Suprapubic skin (tissue), 4 donors: ENCODE measurements around the gene MCU. TPM values are rescaled to one million over a fixed set of nuclear protein-coding genes. Genes with fewer than 3 reads are reported as not detected.
"Not testable (repeated sequence)": the region's sequence is repeated elsewhere in the genome, so short reads cannot be mapped to it uniquely, and the experiment has no call there.

ENCODE experiments used
- DNase-seq, 2 donors: peaks; one replicate each; pipeline ENCODE4 v3.0.0-alpha.2; 2019; ENCODE audit warnings: low spot score in 2 of 2
- H3K27ac ChIP-seq: fragments of 200-600 bp; sonication (generic); one replicate; pipeline ENCODE4 v1.5.1; 2019
- H3K27me3 ChIP-seq: fragments of 200-600 bp; sonication (generic); one replicate; pipeline ENCODE4 v1.5.1; 2019
- H3K36me3 ChIP-seq: fragments of 200-600 bp; sonication (generic); one replicate; pipeline ENCODE4 v1.5.1; 2019
- H3K4me1 ChIP-seq: fragments of 200-600 bp; sonication (generic); one replicate; pipeline ENCODE4 v1.5.1; 2019
- H3K4me3 ChIP-seq: fragments of 200-600 bp; sonication (generic); one replicate; pipeline ENCODE4 v1.5.1; 2019; ENCODE audit warnings: mild to moderate bottlenecking
- H3K9me3 ChIP-seq: fragments of 200-600 bp; sonication (generic); one replicate; pipeline ENCODE4 v1.5.1; 2019
- EP300 ChIP-seq: sonication (generic); formaldehyde crosslinking; IDR thresholded peaks from one replicate; pipeline ENCODE4 v1.6.1; 2017; ENCODE audit warnings: antibody characterized with exemption
- POLR2A ChIP-seq, 2 donors: fragments of 450-650 bp; IDR thresholded peaks; one replicate each; pipeline ENCODE4 v1.6.1; 2017; ENCODE audit warnings: antibody characterized with exemption in 2 of 2, mild to moderate bottlenecking in 2 of 2, moderate library complexity in 2 of 2
- POLR2AphosphoS5 ChIP-seq, 3 donors: sonication (generic); formaldehyde crosslinking; IDR thresholded peaks; one replicate each; pipeline ENCODE4 v1.6.1; 2017; ENCODE audit warnings: antibody characterized with exemption in 3 of 3
- WGBS: methylation state at CpG from one replicate; pipeline ENCODE4 v1.1.5; 2018; 5-methylcytosine and 5-hydroxymethylcytosine counted together
- total RNA-seq, 4 donors: library from RNA; depleted of rRNA; stranded (reverse); fragments of >200 nt; gene quantifications; one replicate each; pipeline ENCODE4 v1.1.0, GENCODE V29; 2016
- TF ChIP-seq, protein P1 (sequence below), 2 donors: fragments of 200-600 bp in 1 of 2; fragments of 450-650 bp in 1 of 2; sonication (generic) in 1 of 2; IDR thresholded peaks; one replicate each; pipeline ENCODE4 v1.5.1; 2016 to 2019; ENCODE audit warnings: antibody characterized with exemption in 2 of 2, mild to moderate bottlenecking in 1 of 2, moderate library complexity in 1 of 2

The MCU gene
- total RNA-seq, 4 donors from 2014 or later = 28.3 to 31.7 (median 29.7) TPM

DNA sequence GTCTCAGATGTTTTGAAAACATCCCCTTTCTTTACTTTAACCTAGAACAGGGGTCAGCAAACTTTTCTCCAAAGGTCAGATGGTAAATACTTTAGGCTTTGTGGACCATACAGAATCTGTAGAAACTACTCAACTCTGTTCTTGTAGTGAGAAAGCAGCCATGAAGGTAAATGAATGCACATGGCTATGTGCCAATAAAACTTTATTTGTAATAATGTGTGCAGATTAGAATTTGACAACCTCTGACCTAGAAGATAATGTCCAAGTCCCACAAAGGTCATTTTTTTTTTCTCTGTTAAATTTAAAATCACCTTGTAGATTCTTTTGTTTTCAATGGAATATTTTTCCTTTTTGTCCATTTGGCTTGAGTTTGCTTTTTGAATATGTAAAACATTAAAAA is 218.8 kb downstream of the MCU start:
- TF ChIP-seq, protein P1, sequence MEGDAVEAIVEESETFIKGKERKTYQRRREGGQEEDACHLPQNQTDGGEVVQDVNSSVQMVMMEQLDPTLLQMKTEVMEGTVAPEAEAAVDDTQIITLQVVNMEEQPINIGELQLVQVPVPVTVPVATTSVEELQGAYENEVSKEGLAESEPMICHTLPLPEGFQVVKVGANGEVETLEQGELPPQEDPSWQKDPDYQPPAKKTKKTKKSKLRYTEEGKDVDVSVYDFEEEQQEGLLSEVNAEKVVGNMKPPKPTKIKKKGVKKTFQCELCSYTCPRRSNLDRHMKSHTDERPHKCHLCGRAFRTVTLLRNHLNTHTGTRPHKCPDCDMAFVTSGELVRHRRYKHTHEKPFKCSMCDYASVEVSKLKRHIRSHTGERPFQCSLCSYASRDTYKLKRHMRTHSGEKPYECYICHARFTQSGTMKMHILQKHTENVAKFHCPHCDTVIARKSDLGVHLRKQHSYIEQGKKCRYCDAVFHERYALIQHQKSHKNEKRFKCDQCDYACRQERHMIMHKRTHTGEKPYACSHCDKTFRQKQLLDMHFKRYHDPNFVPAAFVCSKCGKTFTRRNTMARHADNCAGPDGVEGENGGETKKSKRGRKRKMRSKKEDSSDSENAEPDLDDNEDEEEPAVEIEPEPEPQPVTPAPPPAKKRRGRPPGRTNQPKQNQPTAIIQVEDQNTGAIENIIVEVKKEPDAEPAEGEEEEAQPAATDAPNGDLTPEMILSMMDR (IDR thresholded peaks at IDR 0.05) = no peak
- no peak for TF ChIP-seq POLR2A (IDR thresholded peaks at IDR 0.05)
- no peak for TF ChIP-seq POLR2AphosphoS5 (IDR thresholded peaks at IDR 0.05)
- no peak for TF ChIP-seq EP300
- H3K4me3 ChIP-seq = no peak overlapping the region
- no peaks in the 10 kb centered on the region for H3K36me3 ChIP-seq

DNA sequence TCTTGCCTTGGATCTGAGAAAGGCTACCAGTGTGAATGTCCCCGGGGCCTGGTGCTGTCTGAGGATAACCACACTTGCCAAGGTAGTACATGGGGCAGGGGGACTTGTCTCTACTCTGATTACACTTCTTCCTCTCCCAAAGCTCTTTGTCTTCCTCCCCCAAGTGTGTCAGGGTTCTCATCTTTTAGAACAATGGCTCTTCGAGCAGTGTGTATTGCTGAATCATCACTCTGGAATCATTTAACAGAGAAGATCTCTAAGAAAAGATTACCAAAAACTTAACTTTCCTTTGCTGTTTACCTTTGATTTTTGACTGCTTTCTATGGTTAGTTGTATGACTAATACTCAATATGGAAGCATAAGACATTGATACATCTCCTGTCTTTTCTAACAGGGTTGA is 219.8 kb downstream of the MCU start:
- no peaks in the 10 kb centered on the region for H3K27me3 ChIP-seq
- WGBS = 97% methylated on average over 2 of the region's 2 CpGs
- TF ChIP-seq POLR2A (IDR thresholded peaks at IDR 0.05) (no peak), POLR2AphosphoS5 (IDR thresholded peaks at IDR 0.05) (no peak)
- H3K36me3 ChIP-seq = no peaks in the 10 kb centered on the region
- H3K4me1 ChIP-seq = no peaks in the 10 kb centered on the region
- H3K27ac ChIP-seq = no peak overlapping the region
- no peak overlapping the region for H3K4me3 ChIP-seq
- H3K9me3 ChIP-seq = no peaks in the 10 kb centered on the region
- DNase-seq = no peak

More for the DNA sequence above, 218.8 kb downstream of the MCU start:
- Histone ChIP-seq H3K27ac (no peak overlapping the region), H3K27me3 (no peaks in the 10 kb centered on the region), H3K4me1 (no peaks in the 10 kb centered on the region), H3K9me3 (no peaks in the 10 kb centered on the region)
- no peak for DNase-seq

GRCh38 chr10:72912736-72913135 is 220.8 kb downstream of the MCU start:
- no peaks in the 10 kb centered on the region for H3K27me3 ChIP-seq
- no peak overlapping the region for H3K4me3 ChIP-seq
- H3K4me1 ChIP-seq = no peaks in the 10 kb centered on the region
- H3K9me3 ChIP-seq = no peaks in the 10 kb centered on the region
- TF ChIP-seq EP300 (no peak), POLR2A (IDR thresholded peaks at IDR 0.05) (no peak), POLR2AphosphoS5 (IDR thresholded peaks at IDR 0.05) (no peak)
- TF ChIP-seq, protein P1 (IDR thresholded peaks at IDR 0.05) = no peak
- H3K27ac ChIP-seq = no peak overlapping the region
- no peak for DNase-seq
- no peaks in the 10 kb centered on the region for H3K36me3 ChIP-seq
- WGBS = 84% methylated on average over 4 of the region's 4 CpGs

DNA sequence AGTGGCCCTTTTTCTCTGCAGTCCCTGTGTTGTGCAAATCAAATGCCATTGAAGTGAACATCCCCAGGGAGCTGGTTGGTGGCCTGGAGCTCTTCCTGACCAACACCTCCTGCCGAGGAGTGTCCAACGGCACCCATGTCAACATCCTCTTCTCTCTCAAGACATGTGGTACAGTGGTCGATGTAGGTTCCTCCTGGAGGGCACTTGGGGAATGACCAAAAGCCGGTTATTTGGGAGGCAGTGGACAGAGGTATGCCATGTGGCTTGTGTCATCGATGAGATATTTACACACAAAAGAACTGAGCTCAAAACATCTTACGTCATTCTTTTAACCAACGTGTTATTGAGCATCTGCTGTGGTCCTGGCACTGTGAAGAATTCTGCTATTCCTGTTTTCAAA is 221.3 kb downstream of the MCU start:
- TF ChIP-seq, protein P1 (IDR thresholded peaks at IDR 0.05) = no peak
- no peak for TF ChIP-seq POLR2A (IDR thresholded peaks at IDR 0.05)
- TF ChIP-seq POLR2AphosphoS5 (IDR thresholded peaks at IDR 0.05) = no peak
- TF ChIP-seq EP300 = no peak
- no peaks in the 10 kb centered on the region for H3K36me3 ChIP-seq
- WGBS = 82% methylated on average over 7 of the region's 7 CpGs

GRCh38 chr10:72917201-72917600 is 225.3 kb downstream of the MCU start:
- H3K27me3 ChIP-seq, H3K27ac ChIP-seq, H3K4me1 ChIP-seq, H3K4me3 ChIP-seq, H3K36me3 ChIP-seq, H3K9me3 ChIP-seq, DNase-seq: not testable (repeated sequence)
- WGBS = 45% methylated on average over 3 of the region's 3 CpGs

More for the DNA sequence above, 221.3 kb downstream of the MCU start:
- Histone ChIP-seq H3K4me1 (no peaks in the 10 kb centered on the region), H3K27me3 (no peaks in the 10 kb centered on the region), H3K4me3 (no peak overlapping the region), H3K9me3 (no peaks in the 10 kb centered on the region), H3K27ac (no peak overlapping the region)
- no peak for DNase-seq

DNA sequence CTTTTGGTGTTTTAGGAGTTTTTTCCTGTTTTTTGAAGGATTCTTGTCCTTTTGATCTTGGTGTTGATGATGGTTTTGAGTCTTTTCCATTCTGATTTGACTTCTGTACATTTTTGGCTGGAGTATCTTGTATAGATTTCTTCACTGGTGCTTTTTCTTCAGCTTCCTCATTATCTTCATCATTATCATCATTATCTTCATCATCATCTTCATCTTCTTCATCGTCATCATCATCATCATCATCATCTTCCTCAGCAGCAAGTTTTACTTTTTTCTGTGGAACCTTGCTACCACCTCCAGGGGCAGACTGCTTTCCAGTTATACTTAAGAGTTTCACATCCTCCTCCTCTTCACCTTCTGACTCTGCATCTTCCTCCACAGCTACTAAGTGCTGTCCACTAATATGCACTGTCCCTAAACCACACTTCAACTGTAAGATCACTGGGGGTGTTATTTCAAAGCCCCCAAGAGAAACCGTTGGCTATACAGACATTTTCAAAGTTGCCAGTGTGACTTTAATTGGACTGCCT is 225.9 kb downstream of the MCU start:
- H3K9me3 ChIP-seq, H3K27ac ChIP-seq, DNase-seq, H3K27me3 ChIP-seq, H3K36me3 ChIP-seq, H3K4me1 ChIP-seq, H3K4me3 ChIP-seq: not testable (repeated sequence)
- WGBS = 91% methylated on average over 2 of the region's 2 CpGs

DNA sequence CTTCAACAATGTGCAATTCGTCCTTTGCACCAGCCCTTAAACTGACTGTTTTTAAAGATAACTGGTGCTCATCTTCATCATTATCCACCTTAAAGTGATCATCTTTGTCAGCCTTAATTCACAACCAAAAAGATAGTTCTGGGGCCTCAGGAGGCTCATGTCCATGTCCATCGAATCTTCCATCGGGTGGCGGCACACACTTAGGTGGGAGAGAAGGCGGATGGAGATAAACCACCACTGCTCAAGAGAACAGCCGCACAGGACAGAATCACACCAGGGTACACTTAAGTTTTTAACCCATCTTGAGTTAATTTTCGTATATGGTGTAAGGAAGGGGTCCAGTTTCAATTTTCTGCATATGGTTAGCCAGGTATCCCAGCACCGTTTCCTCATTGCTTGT is 226.4 kb downstream of the MCU start:
- Histone ChIP-seq H3K9me3 (no peaks in the 10 kb centered on the region), H3K36me3 (no peaks in the 10 kb centered on the region), H3K4me1 (no peaks in the 10 kb centered on the region), H3K4me3 (no peak overlapping the region), H3K27me3 (no peaks in the 10 kb centered on the region), H3K27ac (no peak overlapping the region)
- TF ChIP-seq POLR2AphosphoS5 (IDR thresholded peaks at IDR 0.05) = no peak
- no peak for TF ChIP-seq EP300
- TF ChIP-seq POLR2A (IDR thresholded peaks at IDR 0.05) = no peak
- TF ChIP-seq, protein P1 (IDR thresholded peaks at IDR 0.05) = no peak
- 93% methylated on average over 8 of the region's 8 CpGs for WGBS
- no peak for DNase-seq

DNA sequence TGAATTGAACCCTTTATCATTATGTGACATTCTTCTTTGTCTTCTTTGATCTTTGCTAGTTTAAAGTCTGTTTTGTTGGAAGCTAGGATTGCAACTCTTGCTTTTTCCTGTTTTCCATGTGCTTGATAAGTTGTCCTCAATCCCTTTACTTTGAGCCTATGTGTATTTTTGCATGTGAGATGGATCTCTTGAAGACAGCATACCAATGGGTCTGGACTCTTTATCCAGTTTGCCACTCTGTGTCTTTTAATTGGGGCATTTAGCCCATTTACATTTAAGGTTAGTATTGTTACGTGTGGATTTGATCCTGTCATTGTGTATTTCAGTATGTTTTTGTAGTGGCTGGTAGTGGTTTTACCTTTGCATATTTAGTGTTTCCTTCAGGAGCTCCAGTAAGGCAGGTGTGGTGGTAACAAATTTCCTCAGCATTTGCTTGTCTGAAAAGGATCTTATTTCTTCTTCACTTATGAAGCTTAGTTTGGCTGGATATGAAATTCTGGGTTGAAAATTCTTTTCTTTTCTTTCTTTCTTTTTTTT is 229.3 kb downstream of the MCU start:
- not testable (repeated sequence) for H3K4me3 ChIP-seq, H3K36me3 ChIP-seq, H3K9me3 ChIP-seq, H3K4me1 ChIP-seq, H3K27ac ChIP-seq, H3K27me3 ChIP-seq, DNase-seq
- WGBS = 88% methylated on average over 1 of the region's 1 CpG
